GM18520 (cell line): Measurements from ENCODE around the gene TRIM44.
A peak's percentile ranks its signal among the peaks of the same experiment; 100 is the strongest.

Source experiments
- ATAC-seq: cut with Tn5 transposase; IDR thresholded peaks from one replicate; pipeline ENCODE4 v1.9.1; 2021; ENCODE audit not compliant: unreplicated experiment

TRIM44 gene

DNA sequence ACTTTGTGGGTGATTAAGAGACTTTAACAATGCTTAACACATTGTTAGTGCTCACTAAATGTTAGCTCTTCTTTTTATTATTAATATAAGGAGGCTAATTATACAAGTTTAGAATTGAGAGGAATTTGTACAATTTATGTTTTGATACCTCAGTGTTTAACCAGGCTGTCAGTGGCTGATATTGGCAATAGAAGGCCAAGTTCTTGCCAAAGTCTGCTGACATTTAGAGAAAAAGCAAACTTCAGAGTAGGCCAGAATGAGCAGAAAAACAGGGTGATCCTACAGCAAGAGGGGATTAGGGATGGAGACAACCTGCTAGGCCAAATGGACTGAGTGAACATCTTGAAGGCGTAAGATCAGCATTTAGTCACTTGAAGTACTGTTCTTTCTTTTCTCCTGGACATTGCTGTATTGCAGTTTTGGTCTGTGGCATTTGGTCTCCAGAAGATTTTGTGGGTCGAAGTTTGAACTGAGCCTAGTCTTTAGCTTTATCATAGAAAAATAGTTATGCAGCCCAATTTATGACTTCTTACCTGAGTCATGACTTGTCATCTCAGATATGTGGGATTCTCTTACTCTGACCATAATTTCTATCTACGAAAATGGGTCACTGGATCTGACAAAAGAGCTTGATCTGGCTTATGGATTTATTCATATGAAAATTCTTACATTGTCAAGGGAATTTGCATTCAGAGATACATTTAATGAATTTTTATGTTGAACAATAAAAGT lies 9.0 kb downstream of the TRIM44 start:
- ATAC-seq: no peak

DNA sequence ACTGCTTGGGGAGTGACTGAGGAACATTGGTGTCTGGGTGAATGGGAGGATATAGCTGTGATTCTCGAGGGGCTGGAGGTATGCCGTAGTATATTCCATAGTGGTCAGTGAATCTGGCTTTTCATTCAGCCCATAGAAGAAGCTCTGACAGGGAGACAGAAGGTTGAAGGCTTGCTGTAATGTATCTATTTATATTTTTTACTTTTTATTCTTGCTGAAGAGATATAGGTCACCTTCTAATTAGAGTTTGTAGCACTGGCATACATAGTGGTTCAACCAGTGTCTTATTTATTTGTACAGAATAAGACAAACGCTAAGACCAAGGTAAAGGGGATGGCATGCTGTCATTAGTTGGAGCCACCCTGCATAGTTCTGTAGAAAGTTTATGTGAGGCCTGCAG lies 10.0 kb downstream of the TRIM44 start:
- ATAC-seq: no peak

DNA sequence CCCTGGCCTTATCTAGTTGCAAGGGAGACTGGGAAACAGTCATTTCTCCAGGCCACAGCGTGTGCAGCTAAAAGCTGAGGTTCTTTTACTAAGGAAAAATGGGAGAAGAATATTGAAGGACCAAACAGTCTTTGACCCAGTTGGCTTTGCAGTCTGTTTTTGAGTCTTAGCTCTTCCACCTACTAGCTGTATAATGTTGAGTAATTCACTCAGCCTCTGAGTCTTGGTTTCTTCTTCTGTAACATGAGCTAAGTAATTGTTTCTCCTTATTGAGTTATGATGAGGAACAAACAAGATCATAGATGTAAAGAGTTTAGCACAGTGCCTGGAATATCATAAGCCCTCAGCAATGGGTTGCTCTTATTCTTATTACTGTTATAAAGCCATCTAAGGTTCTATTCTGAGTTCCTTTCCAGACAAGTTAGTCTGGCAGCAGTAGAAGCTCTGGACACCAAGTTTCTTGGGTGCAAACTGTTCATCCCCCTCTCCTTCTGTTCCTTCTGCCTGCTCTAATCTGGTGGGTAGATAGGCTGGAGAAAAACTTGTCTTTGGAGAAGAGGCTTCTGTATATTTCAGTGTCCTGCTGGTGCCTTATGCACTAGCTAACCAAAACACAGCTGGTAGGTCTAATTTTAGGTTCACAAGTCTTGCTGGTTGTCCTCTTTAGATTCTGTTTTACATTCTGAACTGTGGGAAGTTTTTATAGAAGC lies 13.5 kb downstream of the TRIM44 start:
- ATAC-seq: no peak

DNA sequence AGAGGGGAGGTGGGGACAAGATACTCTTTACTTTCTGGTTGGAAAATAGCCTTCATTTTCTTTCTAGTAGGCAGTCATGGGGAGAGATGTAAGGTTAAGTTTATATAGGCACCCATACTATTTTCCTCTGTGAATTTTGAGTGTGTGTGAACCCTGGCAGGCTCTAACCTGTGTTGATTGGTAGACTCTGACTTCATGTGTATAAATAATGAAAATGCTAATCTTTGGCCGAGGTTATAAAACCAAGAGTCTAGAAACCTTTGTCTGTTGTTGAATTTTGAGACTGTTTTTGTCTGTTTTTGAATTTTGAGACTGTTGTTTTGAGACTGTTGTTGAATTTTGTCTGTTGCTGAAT lies 14.0 kb downstream of the TRIM44 start:
- no peak for ATAC-seq

DNA sequence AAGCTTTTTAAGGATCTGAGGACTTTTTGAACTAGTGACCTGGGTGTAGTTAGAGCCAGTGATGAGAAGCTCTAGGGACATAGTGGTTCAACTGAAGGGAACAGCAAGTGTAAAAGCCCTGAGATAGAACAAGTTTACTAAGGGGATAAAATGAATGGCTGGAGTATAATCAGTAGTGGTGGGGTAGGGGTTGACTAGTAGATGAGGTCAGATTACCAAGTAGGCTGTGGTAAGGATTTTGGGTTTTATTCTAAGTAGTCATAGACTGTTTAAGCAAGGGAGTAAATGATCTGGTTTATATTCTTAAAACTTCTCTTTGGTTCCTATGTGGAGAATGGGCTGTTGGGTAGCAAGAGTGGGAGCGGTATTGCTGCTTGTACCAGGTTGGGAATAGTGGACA lies 15.3 kb downstream of the TRIM44 start:
- no peak for ATAC-seq

DNA sequence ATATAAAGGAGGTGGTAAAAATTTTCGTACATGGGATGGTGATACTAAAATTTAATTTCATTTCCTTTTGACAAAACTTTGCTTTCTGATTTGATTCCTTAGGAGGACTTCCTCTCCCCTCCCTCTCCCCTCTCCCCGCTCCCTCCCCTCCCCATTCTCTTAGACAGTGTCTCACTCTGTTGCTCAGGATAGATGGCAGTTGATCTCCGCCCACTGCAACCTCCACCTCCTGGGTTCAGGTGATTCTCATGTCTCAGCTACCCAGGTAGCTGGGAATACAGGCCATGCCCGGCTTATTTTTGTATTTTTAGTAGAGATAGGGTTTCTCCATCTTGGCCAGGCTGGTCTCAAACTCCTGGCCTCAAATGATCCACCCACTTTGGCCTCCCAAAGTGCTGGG lies 15.9 kb downstream of the TRIM44 start:
- ATAC-seq: no peak

DNA sequence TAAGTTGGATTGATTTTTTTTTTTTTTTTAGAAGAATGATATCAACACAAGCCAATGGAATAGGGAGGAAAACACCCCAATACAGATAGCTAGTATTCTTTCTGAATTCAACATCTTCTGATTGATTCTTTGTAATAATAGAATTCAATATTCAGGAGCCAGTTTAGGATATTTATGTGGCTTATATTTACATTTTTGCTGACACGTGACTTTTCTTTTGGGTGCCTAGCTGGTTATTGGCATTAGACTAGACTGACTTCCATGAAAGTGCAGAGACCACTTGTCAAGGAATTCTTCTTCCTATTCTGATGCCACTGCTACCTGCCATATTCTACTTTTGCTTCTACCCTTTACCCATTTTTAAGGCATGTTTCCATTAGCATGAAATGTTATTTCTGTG lies 16.4 kb downstream of the TRIM44 start:
- no peak for ATAC-seq

DNA sequence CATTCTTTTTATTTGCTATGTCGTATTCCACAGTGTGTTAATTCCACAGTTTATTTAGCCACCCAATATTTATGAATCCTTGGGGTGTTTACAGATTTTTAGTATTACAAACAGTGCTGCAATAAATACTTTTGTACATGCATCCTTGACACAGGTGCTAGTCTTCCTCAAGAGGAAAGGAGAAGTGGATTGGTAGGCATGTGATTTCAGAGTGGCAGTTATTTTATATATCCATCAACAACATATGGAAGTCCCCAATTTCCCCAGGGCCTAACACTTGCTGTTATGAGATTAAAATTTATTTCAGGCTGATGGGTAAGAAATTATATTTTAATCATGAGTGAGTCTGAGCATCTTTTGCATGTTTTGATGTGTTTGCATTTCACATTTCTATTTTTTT lies 17.9 kb downstream of the TRIM44 start:
- no peak for ATAC-seq

DNA sequence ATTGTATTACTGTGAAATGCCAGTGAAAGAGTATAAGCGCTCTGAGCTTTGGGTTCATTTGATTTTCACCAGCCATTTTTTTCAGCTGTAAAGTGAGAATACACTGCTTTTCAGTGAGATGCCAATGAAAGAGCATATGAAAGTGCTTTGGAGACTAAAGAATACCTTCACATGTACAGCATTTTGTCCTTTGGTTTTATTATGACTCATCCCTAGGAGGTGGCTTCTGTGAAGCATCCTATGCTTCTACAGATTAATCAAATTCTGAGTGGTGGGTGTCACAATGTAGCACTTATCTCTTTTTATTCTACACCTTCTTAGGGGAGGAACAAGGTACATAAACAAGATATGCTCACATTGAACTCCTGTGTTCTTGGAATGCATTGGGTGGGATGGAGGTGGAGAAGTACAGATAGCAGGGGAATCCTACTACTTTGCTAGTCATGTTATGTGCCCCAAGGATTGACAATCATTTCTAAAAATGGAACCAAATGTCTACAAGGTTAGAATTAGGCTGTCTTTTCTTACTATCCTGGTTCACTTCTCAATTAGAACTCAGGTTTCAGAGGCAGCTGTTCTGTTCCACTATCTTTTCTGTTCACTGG lies 18.7 kb downstream of the TRIM44 start:
- no peak for ATAC-seq

DNA sequence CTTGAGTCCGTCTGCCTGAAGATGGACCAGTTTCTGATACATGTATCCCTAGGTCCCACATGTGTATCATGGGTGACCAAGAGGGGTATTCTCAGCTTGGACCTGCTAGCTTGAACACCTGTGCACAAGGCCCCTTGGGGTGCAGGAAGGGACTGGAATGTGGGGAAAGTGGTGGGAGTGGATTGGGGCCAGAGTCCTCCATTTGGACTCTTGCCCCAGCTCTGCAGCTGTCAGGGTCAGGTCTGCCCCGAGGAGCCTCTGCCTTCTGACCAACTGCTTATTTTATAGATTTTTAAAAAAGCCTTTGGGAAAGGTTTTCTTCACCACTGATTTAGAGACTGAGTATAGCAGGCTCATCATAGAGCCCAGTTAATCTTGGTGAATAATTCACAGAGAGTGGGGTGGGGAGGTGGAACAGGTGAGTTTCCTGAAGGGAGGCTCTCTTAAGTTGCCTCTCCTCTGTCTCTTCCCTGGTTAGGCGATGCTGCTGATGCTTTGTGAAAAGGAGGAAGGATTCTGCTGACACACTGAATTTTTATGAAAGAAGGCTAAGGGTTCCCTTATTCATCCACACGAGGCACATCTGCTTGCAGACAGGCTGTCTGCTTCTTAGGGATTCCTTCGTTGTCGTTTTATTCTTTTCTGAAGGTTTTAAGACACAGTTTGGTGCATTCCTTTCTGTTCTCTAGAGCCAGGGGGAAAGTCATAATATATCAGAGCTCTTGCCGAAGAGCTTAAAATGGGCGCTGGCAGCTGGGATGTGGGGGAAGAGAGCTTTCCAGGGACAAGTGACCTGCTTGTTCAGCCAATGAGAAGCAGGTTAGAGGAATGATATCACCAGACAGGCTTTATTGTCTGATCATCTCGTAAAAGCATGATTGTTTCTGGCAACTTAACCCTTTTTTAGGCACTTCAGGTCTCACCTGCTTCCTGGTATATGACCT lies 19.9 kb downstream of the TRIM44 start:
- ATAC-seq: no peak

DNA sequence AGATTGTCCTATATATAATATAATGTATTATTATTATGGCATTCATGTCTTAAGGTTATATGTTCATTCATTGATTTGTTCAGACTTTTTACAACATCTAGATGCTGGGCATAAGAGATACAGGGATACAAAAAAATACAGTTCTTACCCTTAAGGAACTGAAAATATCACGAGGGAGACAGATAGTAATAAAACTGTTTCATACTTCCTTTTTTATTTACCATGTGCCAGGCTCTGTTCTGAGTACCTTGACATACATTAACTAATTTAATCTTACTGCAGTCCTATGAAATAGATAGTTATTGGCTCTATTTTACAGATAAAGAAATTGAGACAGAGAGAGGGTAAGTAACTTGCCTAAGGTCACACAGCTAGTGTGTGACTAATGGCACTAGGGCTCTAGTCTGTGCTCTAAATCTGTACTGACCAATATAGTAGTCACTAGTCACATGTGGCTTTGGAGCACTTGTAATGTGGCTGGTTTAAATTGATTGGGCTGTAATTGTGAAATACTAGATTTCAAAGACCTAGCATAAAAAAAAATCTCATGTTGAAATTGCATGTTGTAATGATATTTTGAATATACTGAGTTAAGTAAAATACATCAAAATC lies 21.3 kb downstream of the TRIM44 start:
- ATAC-seq: peak; percentile 62

DNA sequence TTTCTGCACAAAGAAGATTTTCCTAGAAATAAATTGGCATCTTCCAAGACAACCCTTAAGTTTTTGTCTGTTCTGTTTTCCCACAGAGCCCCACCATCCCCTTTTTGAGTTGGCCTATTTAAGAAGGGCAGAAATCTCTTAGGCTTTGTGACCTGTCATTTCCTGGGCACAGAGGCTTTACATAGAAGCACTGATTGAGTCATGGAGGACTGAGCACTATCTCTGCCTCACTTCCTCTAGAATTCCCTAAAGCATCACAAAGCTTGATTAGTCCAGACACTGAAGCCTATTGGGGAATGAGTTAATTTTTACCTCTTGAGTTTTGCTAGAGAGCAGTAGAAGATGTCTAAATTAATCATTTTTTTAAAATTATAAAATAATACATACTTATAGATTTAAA lies 25.4 kb downstream of the TRIM44 start:
- ATAC-seq: no peak

DNA sequence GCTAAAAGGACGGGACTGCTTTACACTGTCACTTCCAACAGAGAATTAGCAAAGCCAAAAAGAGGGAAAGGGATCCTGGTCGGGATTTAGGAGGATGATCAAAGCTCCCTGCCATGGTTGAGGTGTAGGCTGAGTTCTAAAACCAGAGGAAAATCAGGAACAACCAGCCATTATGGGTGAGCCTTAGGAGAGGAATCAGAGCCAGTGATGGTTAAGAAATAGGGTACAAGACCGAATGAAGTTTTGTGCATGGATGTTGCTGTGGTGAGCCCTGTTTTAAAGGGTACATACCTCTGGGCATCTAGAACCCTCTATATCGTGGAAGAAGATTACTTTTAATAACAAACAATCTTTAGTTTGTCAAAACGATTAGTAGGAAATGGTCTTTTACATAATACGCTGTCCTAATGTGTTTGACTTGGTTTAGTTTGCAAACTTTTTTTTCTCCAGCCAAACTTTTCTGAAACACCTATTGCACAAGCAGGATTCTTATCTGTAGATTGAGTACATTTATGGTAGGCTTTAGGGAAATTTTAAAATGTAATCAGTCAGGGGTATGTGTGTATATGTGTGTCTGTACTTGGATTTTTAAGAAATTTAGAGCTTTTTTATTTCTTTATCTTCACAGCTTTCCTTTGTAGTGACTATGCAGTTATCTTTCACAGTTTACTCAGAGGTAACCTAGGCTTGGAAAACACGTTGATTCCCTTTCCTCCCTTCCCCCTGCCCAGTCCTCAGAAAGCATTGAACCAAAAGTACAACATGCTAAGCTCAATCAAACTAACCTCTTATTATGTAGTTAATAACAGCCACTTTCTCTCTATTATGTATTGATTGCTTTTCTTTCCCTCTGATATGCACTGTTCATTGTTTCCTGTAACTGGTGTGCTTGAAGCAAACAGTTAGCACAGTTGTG lies 26.8 kb downstream of the TRIM44 start:
- ATAC-seq: no peak

DNA sequence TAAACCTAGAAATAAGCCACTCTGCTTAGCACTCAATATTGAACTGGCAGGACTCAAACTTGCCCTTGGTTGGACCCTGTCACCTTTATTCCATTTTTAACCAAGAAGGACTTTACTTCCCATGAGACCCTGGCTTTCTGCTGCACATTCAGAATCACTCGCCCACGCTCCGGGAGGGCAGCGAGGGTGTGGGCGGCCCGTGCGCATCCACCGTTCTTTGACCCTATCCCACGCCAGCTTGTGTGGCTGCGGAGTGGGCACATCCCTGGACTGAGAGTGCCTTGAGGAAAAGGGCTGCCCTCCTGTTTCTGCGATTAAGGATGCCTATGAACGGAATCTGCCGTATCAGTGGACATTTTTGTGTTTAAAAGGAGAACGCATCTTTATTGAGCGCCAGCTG lies 39.6 kb downstream of the TRIM44 start:
- ATAC-seq: no peak

DNA sequence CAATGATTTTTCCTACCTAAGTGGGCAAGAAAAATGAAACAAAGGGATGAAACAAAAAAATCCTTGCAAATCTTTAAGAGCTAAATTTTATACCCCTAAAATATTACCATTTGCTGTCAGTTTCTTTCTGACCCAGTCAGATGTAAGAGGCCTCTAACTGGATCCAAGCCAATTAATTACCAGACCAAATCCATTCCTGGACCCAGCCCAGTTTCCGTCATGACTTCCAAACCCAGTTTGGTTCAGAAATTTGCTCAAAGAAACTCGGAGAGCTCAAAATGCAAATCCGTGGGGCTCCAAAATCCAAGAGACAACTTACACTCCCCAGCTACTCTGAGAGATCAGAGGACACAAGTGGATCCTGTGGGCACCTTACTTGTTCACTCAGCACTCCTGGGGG lies 46.8 kb downstream of the TRIM44 start:
- ATAC-seq: no peak

DNA sequence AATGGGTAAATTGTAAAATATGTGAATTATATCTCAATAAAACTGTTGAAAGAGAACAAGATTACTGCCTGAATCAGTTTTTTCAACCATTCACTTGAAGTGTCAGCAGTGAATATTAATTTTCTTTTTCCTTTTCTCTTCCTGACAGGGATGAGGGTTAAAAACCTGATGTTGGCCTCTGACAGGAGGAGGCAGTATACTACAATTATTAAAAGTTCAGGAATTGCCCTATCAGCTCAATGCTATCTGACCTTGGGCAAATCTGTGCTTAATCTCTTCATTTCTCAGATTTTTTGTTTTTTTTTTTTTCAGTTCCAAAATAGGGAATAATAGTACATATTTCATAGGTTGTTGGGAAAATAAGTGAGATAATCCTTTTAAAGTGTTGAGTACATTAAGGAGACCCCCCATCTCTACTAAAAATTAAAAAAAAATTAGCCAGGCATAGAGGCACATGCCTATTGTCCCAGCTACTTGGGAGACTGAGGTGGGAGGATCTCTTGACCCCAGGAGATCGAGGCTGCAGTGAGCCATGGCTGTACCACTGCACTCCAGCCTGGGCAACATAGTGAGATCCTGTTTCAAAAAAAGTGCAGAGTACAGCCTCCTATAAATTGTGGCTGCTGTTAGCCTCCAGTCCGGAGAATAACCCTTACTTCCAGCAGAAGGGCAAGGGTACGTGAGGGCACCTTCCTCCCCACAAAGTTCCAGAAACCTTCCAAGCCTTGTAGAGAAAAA lies 48.8 kb downstream of the TRIM44 start:
- no peak for ATAC-seq

DNA sequence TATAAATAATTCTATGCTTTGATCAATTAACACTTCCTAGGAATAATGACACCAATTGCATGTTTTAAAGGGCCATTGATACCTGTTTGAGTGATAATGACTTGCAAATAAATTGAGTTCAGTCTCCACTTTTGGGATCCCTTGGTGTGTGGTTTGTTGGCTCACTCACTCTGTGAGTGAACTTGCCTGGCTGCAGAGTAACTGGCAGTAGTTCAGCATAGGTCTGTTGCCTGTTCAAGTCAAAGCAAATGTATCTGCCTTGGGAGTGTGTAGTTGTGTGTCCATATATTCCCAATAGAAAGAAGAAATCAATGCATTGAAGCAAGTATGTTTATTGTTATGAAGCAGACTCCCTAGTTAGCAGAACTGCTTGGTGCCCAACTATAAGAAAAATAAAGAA lies 49.3 kb downstream of the TRIM44 start:
- ATAC-seq: no peak

DNA sequence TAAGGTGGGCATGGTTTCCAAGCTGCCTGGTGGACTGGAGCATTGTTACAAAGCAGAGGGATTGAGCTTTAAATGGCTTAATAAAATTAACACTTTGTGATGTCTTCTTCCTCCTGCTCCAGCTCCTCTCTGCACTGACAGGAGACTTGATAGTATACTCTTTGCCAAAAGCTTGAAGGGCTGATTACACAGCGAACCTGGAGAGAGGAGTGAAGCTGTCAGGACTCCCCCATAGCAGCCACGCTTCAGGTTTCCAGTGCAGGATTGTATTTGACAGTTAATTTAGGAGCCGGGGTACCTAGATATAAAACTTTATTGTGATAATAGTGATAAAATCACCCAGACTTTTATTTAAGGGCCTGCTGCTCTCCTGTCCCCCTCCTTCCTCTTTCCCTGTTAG lies 50.0 kb downstream of the TRIM44 start:
- ATAC-seq: no peak
